Endodermal cell (in vitro differentiated cells): ENCODE data around the gene PYURF. TPM values are rescaled to one million over a fixed set of nuclear protein-coding genes. Genes with fewer than 3 reads are reported as not detected.
A peak's percentile ranks its signal among the peaks of the same experiment; 100 is the strongest.

Experiments used
- DNase-seq: peaks from one replicate; pipeline ENCODE4 v3.0.0-alpha.2; 2017
- H3K27ac ChIP-seq: 2 replicates; pipeline ENCODE4 v1.5.1; 2013; ENCODE audit warnings: mild to moderate bottlenecking, low read depth, low read length, moderate library complexity
- H3K27me3 ChIP-seq: 2 replicates; pipeline ENCODE4 v1.6.1; 2013; ENCODE audit warnings: mild to moderate bottlenecking, low read length, moderate library complexity; ENCODE audit not compliant: insufficient read depth, control insufficient read depth, poor library complexity, severe bottlenecking
- H3K36me3 ChIP-seq: 2 replicates; pipeline ENCODE4 v1.7.0; 2013; ENCODE audit warnings: mild to moderate bottlenecking, low read length, moderate library complexity; ENCODE audit not compliant: control insufficient read depth, insufficient read depth
- H3K4me1 ChIP-seq: one replicate; pipeline ENCODE4 v1.7.0; 2013; ENCODE audit warnings: low read length; ENCODE audit not compliant: control insufficient read depth, insufficient read depth
- H3K4me3 ChIP-seq: 2 replicates; pipeline ENCODE4 v1.5.1; 2013; ENCODE audit warnings: mild to moderate bottlenecking, low read length, moderate library complexity
- H3K9ac ChIP-seq: 2 replicates; pipeline ENCODE4 v1.6.1; 2013; ENCODE audit warnings: mild to moderate bottlenecking, low read length, moderate library complexity; ENCODE audit not compliant: poor library complexity, severe bottlenecking; ENCODE audit errors: extremely low read depth
- H3K9me3 ChIP-seq: 2 replicates; pipeline ENCODE4 v1.6.1; 2013; ENCODE audit warnings: mild to moderate bottlenecking, low read length, moderate library complexity; ENCODE audit not compliant: control insufficient read depth
- H3K27ac Mint-ChIP-seq: 2 replicates; pipeline ENCODE4 v1.8.0; 2020; ENCODE audit warnings: mixed read lengths
- H3K27me3 Mint-ChIP-seq: 2 replicates; pipeline ENCODE4 v1.8.0; 2021; ENCODE audit warnings: mild to moderate bottlenecking, mixed read lengths; ENCODE audit not compliant: insufficient read depth
- H3K36me3 Mint-ChIP-seq: 2 replicates; pipeline ENCODE4 v1.8.0; 2020; ENCODE audit warnings: low read depth, mixed read lengths
- H3K4me1 Mint-ChIP-seq: 2 replicates; pipeline ENCODE4 v1.8.0; 2020; ENCODE audit warnings: mixed read lengths
- H3K4me3 Mint-ChIP-seq: 2 replicates; pipeline ENCODE4 v1.8.0; 2020; ENCODE audit warnings: mild to moderate bottlenecking, moderate library complexity, mixed read lengths
- H3K9me3 Mint-ChIP-seq: 2 replicates; pipeline ENCODE4 v1.8.0; 2020; ENCODE audit warnings: mild to moderate bottlenecking, mixed read lengths
- WGBS, 2 experiments: methylation state at CpG; one replicate each; pipeline versions ENCODE4 v1.1.5 to v1.1.7; 2013; ENCODE audit warnings: missing lambda C conversion rate in 2 of 2, mixed read lengths in 1 of 2; ENCODE audit not compliant: insufficient coverage in 1 of 2, insufficient read length in 1 of 2; 5-methylcytosine and 5-hydroxymethylcytosine counted together
- total RNA-seq, 2 donors: library from RNA; stranded (reverse); fragmentation: NEBNext Ultra II Directional in 1 of 2; extraction: Animal tissue kit (Norgen Biotek cat#: 25700) in 1 of 2; gene quantifications; 2 replicates in 1 of 2; 3 replicates in 1 of 2; pipeline ENCODE4 v1.2.1, GENCODE V29; 2021
- TF ChIP-seq, protein P1 (sequence below): fragments of 200-600 bp; sonication (generic); conservative IDR thresholded peaks from 2 replicates; pipeline ENCODE4 v1.5.0; 2021; ENCODE audit warnings: antibody characterized with exemption, mild to moderate bottlenecking

The PYURF gene
- total RNA-seq, 2 donors from 2014 or later = 47.8 to 58.3 TPM

DNA sequence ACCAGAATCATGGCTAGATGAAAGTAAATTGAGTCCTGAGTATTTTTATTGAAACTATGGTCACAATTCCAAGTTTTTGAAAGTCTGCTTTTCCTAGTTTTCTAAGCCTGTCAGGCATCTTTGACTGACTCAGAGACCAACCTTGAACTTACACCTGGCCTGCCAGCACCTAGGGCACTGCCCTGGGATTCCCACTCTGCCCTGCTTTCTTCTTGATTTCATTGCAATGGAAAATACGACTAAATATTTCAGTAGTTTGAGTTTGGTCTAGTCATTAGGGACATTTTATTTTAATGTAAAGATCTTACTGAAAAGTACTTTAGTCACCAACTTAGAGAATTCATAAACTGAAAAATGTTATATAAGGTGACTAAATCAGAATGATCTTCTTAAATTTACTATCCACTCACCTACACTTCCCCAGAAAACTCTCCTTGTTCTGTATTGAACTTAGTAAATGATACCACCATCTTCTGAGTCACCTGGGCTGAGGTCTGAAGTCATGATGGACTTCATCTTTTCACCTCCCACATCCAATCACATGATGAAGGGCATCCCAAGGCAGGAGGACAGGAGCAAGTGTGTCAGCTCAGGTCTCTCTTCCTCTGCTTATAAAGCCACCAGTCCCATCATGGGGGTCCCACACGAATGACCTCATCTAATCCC is 11.6 kb upstream of the PYURF start:
- no peak overlapping the region for H3K4me3 Mint-ChIP-seq
- no peaks in the 10 kb centered on the region for H3K36me3 Mint-ChIP-seq
- DNase-seq = no peak
- H3K9me3 ChIP-seq = no peaks in the 10 kb centered on the region
- TF ChIP-seq, protein P1, sequence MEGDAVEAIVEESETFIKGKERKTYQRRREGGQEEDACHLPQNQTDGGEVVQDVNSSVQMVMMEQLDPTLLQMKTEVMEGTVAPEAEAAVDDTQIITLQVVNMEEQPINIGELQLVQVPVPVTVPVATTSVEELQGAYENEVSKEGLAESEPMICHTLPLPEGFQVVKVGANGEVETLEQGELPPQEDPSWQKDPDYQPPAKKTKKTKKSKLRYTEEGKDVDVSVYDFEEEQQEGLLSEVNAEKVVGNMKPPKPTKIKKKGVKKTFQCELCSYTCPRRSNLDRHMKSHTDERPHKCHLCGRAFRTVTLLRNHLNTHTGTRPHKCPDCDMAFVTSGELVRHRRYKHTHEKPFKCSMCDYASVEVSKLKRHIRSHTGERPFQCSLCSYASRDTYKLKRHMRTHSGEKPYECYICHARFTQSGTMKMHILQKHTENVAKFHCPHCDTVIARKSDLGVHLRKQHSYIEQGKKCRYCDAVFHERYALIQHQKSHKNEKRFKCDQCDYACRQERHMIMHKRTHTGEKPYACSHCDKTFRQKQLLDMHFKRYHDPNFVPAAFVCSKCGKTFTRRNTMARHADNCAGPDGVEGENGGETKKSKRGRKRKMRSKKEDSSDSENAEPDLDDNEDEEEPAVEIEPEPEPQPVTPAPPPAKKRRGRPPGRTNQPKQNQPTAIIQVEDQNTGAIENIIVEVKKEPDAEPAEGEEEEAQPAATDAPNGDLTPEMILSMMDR = no peak
- no peaks in the 10 kb centered on the region for H3K9me3 Mint-ChIP-seq
- H3K4me1 Mint-ChIP-seq = peaks cover 14% of the 10 kb centered on the region
- no peaks in the 10 kb centered on the region for H3K36me3 ChIP-seq
- 94 to 100% methylated on average over 1 to 2 of the region's 2 CpGs for WGBS, 2 experiments
- H3K27me3 Mint-ChIP-seq = no peaks in the 10 kb centered on the region
- H3K4me1 ChIP-seq = no peaks in the 10 kb centered on the region
- no peak overlapping the region for H3K27ac ChIP-seq
- no peak overlapping the region for H3K4me3 ChIP-seq
- H3K27ac Mint-ChIP-seq = no peak overlapping the region
- no peak overlapping the region for H3K9ac ChIP-seq
- H3K27me3 ChIP-seq = no peaks in the 10 kb centered on the region

DNA sequence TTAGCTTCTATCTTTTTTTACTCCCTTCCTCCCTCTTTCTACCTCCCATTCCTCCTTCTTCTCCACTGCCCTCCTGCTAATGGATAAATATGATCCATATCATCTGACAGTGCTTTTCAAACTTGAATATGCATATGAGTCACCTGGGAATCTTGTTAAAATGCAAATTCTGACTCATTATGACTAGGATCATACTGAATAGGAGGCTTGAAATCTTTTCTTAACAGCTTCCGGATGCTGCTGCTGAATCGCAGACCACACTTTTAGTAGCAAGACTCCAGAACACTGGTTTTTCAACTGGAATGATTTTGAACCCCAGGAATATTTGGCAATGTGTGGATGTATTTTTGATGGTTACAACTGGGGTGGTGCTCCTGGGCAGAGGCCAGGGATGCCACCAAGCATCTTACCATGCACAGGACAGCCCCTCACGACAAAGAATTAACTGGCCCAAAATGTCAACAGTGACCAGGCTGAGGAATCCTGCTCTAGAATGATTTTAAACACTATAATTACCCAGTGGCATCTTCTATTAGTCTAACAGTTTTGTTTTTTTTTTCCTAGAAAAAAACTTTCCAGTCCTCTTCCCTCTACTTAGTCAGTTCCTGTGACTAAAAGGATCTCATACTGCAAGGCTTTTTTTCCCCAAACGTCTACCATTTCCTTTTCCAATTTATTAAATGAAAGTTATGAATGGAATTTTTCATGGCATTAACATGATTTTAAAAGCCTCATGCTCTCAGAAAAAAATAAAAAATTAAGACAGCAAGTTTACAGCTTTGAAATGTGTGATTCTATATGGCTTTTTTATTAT is 10.6 kb upstream of the PYURF start:
- Histone ChIP-seq H3K9ac (no peak overlapping the region), H3K9me3 (no peaks in the 10 kb centered on the region), H3K27me3 (no peaks in the 10 kb centered on the region), H3K27ac (no peak overlapping the region), H3K36me3 (no peaks in the 10 kb centered on the region), H3K4me1 (no peaks in the 10 kb centered on the region), H3K4me3 (no peak overlapping the region)
- Mint-ChIP-seq H3K4me3 (no peak overlapping the region), H3K9me3 (no peaks in the 10 kb centered on the region), H3K4me1 (peaks cover 11% of the 10 kb centered on the region), H3K27me3 (no peaks in the 10 kb centered on the region), H3K36me3 (no peaks in the 10 kb centered on the region), H3K27ac (peak overlapping the region; percentile 55)
- 44 to 69% methylated on average over 2 to 4 of the region's 4 CpGs for WGBS, 2 experiments
- TF ChIP-seq, protein P1 = no peak
- no peak for DNase-seq

DNA sequence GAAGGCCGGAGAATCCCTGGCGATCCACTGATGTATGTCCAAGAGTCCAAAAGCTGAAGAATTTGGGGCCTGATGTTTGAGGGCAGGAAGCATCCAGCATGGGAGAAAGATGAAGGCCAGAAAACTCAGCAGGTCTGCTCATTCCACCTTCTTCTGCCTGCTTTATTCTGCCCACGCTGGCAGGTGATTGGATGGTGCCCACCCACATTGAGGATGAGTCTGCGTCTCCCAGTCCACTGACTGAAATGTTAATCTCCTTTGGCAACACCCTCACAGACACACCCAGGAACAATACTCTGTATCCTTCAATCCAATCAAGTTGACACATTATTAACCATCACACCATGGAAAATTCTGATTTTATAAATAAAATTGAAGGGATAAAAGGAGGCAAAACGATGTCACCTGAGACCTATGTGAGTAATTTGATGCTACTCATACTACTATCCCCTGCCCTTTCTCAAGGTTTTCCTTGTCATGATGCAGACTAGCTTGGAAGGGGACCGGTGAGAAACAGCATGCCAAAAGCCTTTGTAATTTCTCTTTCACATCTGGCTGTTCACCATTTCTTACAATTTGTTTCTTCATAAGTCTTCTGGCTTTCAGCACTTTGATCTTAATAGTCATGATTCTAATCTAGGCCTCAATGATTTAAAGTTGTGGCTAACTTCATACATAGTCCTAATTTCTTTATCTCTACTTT is 9.7 kb upstream of the PYURF start:
- no peaks in the 10 kb centered on the region for H3K36me3 Mint-ChIP-seq
- TF ChIP-seq, protein P1 = no peak
- no peaks in the 10 kb centered on the region for H3K27me3 ChIP-seq
- H3K4me3 ChIP-seq = no peak overlapping the region
- 74 to 85% methylated on average over 4 to 6 of the region's 6 CpGs for WGBS, 2 experiments
- H3K4me1 Mint-ChIP-seq = peaks cover 10% of the 10 kb centered on the region
- H3K27me3 Mint-ChIP-seq = no peaks in the 10 kb centered on the region
- H3K4me1 ChIP-seq = no peaks in the 10 kb centered on the region
- no peak overlapping the region for H3K9ac ChIP-seq
- peak overlapping the region; percentile 55 for H3K27ac Mint-ChIP-seq
- H3K36me3 ChIP-seq = no peaks in the 10 kb centered on the region
- H3K9me3 ChIP-seq = no peaks in the 10 kb centered on the region
- no peaks in the 10 kb centered on the region for H3K9me3 Mint-ChIP-seq
- peak; percentile 64 for DNase-seq
- H3K4me3 Mint-ChIP-seq = no peak overlapping the region
- H3K27ac ChIP-seq = no peak overlapping the region
